Stimulated activated naive B cell treated with anti-CD40 and anti-IgM and Interleukin-4, amounts not matched to agents 10 μg/mL and 1 μg/mL and 100 μg/mL, for 72 hours (primary cell): Measurements from ENCODE around the gene UBA6.

Source experiments
- ATAC-seq, 2 donors: fragments of 150-1000 bp; cut with Tn5 transposase; replicated peaks; 2 replicates each; pipeline ENCODE4 v1.10.0; 2021; ENCODE audit warnings: moderate library complexity in 1 of 2
- DNase-seq: peaks from one replicate; pipeline ENCODE4 v3.0.0; 2021
- H3K27ac Mint-ChIP-seq: one replicate; pipeline ENCODE4 v1.8.0; 2022; ENCODE audit warnings: mild to moderate bottlenecking, mixed read lengths
- H3K27me3 Mint-ChIP-seq, 2 donors: one replicate each; pipeline ENCODE4 v1.8.0; 2022; ENCODE audit warnings: mixed read lengths in 2 of 2
- H3K36me3 Mint-ChIP-seq, 2 donors: one replicate each; pipeline ENCODE4 v1.8.0; 2022; ENCODE audit warnings: mixed read lengths in 2 of 2, mild to moderate bottlenecking in 1 of 2
- H3K4me1 Mint-ChIP-seq, 2 donors: one replicate each; pipeline ENCODE4 v1.8.0; 2022; ENCODE audit warnings: mixed read lengths in 2 of 2, mild to moderate bottlenecking in 1 of 2
- H3K4me3 Mint-ChIP-seq, 2 donors: one replicate each; pipeline ENCODE4 v1.8.0; 2022; ENCODE audit warnings: mild to moderate bottlenecking in 2 of 2, mixed read lengths in 2 of 2, moderate library complexity in 1 of 2
- H3K9me3 Mint-ChIP-seq, 2 donors: one replicate each; pipeline ENCODE4 v1.8.0; 2022; ENCODE audit warnings: mixed read lengths in 2 of 2, mild to moderate bottlenecking in 1 of 2

The UBA6 gene

DNA sequence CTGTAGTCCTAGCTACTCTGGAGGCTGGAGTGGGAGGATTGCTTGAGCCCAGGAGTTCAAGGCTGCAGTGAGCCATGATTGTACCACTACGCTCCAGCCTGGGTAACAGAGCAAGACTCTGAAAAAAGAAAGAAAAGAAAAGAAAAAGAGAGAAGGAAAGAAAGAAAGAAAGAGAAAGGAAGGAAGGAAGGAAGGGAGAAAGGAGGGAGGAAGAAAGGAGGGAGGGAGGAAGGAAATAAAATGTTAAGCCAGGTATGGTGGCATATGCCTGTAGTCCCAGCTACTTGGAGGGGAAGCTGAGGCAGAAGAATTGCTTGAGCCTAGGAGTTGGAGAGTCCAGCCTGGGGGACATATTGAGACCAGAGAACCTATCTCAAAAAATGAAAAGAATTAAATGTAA is 130.4 kb downstream of the UBA6 start:
- Mint-ChIP-seq H3K9me3 (no peaks in the 10 kb centered on the region), H3K27me3 (no peaks in the 10 kb centered on the region), H3K4me3 (no peak overlapping the region), H3K27ac (peak overlapping the region; percentile 87), H3K36me3 (peaks cover 5 to 25% of the 10 kb centered on the region in 2 donors), H3K4me1 (peaks cover 42 to 60% of the 10 kb centered on the region in 2 donors)
- DNase-seq (no peak), ATAC-seq (no peak)

DNA sequence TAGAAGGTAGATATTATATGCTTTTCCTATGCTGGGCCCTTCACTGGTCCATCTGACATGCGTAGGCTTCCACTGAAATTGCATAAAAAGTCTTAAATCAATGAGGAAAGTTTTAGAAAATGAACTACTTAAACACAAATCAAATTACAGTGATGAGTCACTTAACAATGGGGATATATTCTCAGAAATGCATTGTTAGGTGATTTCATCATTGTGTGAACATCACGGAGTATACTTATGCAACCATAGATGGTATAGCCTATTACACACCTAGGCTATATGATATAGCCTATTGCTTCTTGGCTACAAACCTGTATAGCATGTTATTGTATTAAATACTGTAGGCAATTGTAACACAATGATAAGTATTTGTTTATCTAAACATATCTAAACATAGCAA is 132.1 kb downstream of the UBA6 start:
- peak overlapping the region; percentile 20 for H3K27ac Mint-ChIP-seq
- ATAC-seq (peak in 1 of 2 donors; percentile 26), DNase-seq (no peak)
- H3K36me3 Mint-ChIP-seq = peaks cover 11 to 26% of the 10 kb centered on the region in 2 donors
- no peaks in the 10 kb centered on the region for H3K27me3 Mint-ChIP-seq
- no peaks in the 10 kb centered on the region for H3K9me3 Mint-ChIP-seq
- no peak overlapping the region for H3K4me3 Mint-ChIP-seq
- H3K4me1 Mint-ChIP-seq = peaks cover 45 to 70% of the 10 kb centered on the region in 2 donors

DNA sequence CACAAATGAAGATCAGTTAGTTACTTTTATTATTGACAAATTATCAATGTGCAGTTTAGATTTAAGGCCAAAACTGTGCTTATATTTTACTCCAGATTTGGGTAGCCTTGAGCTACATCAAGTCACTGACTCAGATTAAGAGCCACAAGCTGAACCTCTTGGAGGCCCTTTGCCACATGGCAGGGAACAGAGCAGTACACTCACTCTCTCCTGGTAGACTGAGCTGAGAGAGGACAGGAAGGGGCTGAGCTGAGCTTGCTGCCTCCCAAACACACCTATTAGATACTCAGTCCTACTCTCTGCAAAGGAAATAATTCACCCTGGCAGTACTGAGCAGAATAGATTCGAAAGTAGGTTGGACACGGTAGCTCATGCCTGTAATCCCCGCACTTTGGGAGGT is 134.6 kb downstream of the UBA6 start:
- no peaks in the 10 kb centered on the region for H3K27me3 Mint-ChIP-seq
- ATAC-seq = peak; percentile 61 to 63
- H3K27ac Mint-ChIP-seq = peak overlapping the region; percentile 84

DNA sequence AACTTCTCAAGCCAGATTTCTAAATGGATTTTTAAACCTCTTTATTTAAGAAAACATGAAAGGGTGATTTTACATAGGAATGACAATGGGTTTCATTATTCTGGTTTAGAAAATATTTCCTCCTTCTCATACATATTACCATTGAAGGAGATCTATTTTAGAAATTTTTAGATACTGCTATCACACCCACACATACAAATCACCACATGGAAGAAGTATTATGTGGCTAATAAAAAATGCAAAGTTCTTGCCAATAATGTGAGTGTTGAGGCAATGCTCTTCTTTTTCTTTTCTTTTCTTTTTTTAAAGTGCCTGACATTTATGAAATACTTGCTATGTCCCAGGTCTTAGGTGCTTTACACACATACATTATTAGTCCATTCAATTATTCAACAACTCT is 135.7 kb downstream of the UBA6 start:
- DNase-seq = no peak
- Mint-ChIP-seq H3K27ac (peak overlapping the region; percentile 62), H3K4me1 (peaks cover 42 to 75% of the 10 kb centered on the region in 2 donors), H3K36me3 (peaks cover 23 to 39% of the 10 kb centered on the region in 2 donors), H3K27me3 (no peaks in the 10 kb centered on the region), H3K4me3 (no peak overlapping the region), H3K9me3 (peaks cover 0 to 2% of the 10 kb centered on the region in 2 donors)
- no peak for ATAC-seq

More for the DNA sequence above, 134.6 kb downstream of the UBA6 start:
- peak overlapping the region; percentile 36 to 51 for H3K4me3 Mint-ChIP-seq
- DNase-seq = no peak
- peaks cover 0 to 2% of the 10 kb centered on the region in 2 donors for H3K9me3 Mint-ChIP-seq
- peaks cover 37 to 69% of the 10 kb centered on the region in 2 donors for H3K4me1 Mint-ChIP-seq
- H3K36me3 Mint-ChIP-seq = peaks cover 25 to 33% of the 10 kb centered on the region in 2 donors
